NB4 (cell line): ENCODE results near the gene NPAS2.

Experiments used
- DNase-seq: peaks from one replicate; pipeline ENCODE4 v3.0.0; 2010; ENCODE audit warnings: low read depth
- H3K4me3 ChIP-seq: one replicate; pipeline ENCODE4 v1.5.1; 2011; ENCODE audit warnings: mild to moderate bottlenecking, low read depth, low read length, moderate library complexity
- MYC ChIP-seq: IDR thresholded peaks from 2 replicates; pipeline ENCODE4 v1.6.1; 2011; ENCODE audit warnings: low read depth, low read length
- POLR2A ChIP-seq: IDR thresholded peaks from 2 replicates; pipeline ENCODE4 v1.6.1; 2011; ENCODE audit warnings: mild to moderate bottlenecking; ENCODE audit not compliant: insufficient read length; ENCODE audit errors: extremely low read depth
- TF ChIP-seq, protein P1 (sequence below): IDR thresholded peaks from one replicate; pipeline ENCODE4 v1.5.1; 2012; ENCODE audit warnings: low read depth, low read length
- TF ChIP-seq, protein P2 (sequence below): IDR thresholded peaks from 2 replicates; pipeline ENCODE4 v1.6.1; 2011; ENCODE audit warnings: low read depth, low read length

The NPAS2 gene

DNA sequence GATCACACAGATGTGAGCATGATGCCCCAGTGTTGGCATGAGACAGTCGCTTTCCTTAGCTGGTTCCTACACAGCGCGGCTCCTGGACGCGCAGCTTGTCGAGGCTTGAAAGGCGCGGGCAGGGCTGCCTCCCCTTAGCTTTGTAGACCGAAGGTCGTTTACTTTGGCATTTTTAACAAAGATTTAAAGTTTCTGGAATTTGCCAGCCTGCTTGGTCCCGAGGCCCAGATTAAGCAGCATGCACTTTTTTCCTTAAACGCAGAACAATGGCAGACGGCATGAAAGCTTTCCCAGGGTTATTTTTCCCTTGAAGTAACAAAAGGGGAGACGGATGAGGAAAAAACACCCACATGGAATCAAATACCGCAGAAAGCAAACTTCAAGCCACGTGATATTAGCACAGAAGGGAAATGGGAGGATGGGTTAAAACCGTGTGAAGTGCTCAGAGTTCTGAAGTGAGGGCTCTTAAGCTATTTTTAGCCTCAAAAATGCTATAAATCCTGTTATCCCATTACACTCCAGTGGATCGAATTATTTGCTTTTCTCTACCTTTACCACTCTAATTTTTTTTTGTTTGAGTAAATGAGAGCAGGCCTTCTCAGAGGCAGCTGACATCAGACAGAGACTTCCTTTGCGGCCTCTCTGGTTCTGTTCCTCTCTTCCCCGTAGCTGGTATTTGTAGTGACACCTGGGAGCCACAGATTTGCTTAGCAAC lies 55.7 kb downstream of the NPAS2 start:
- TF ChIP-seq POLR2A, result no peak
- TF ChIP-seq, protein P1, sequence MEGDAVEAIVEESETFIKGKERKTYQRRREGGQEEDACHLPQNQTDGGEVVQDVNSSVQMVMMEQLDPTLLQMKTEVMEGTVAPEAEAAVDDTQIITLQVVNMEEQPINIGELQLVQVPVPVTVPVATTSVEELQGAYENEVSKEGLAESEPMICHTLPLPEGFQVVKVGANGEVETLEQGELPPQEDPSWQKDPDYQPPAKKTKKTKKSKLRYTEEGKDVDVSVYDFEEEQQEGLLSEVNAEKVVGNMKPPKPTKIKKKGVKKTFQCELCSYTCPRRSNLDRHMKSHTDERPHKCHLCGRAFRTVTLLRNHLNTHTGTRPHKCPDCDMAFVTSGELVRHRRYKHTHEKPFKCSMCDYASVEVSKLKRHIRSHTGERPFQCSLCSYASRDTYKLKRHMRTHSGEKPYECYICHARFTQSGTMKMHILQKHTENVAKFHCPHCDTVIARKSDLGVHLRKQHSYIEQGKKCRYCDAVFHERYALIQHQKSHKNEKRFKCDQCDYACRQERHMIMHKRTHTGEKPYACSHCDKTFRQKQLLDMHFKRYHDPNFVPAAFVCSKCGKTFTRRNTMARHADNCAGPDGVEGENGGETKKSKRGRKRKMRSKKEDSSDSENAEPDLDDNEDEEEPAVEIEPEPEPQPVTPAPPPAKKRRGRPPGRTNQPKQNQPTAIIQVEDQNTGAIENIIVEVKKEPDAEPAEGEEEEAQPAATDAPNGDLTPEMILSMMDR, result no peak
- TF ChIP-seq MYC, result no peak
- TF ChIP-seq, protein P2, sequence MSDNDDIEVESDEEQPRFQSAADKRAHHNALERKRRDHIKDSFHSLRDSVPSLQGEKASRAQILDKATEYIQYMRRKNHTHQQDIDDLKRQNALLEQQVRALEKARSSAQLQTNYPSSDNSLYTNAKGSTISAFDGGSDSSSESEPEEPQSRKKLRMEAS, result no peak
- no peak for DNase-seq
- no peak overlapping the region for H3K4me3 ChIP-seq

DNA sequence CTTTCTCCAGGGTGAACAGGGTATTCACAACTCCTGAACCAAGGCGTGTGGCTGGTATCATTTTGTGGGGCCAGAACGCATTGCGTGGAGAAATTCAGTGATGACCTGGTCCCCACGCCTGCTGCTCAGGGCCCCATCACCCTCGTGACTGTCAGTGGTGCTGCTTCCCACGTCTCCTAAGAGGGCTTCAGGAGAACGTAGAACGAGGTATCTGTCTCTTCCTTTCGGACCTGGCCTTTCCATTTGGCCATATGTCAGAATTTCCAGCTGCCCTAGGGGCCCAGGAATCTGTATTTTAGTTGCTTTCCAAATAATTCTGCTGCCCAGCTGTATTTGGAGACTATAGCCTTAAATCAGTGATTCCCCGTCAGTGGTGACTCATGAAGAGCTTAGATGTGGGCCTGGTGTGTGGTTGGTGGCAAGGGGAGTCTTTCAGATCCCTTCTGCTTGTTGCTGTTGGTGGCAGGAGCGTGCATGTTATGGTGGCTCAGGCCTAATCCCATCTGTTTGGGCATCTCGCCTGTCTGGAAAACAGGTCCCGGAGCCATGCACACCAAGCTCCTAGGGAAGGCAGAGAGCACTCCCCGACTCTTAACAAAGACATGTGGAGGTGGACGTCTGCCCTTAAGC lies 56.4 kb downstream of the NPAS2 start:
- DNase-seq, result no peak
- no peak for TF ChIP-seq POLR2A
- TF ChIP-seq, protein P2, result no peak
- TF ChIP-seq, protein P1, result no peak
- TF ChIP-seq MYC, result no peak
- H3K4me3 ChIP-seq, result no peak overlapping the region

DNA sequence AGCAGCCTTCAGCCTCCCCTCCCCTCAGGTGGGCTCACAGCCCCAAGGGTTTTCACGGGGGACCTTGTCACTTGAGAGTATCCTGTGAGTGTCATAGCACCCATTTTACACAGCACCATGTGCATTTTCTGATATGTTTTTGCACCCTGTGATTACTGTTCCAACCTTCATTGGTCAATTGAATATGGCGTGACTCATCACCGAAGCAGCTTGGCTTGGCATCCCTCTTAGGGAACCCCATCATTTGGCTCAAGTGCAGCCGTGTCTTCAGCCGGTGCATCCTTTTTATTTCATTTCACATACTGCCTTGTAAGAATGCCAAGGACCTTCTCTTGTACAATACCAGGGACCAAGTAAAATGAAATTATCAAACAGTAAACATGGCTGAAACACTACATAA lies 57.6 kb downstream of the NPAS2 start:
- DNase-seq, result no peak
- H3K4me3 ChIP-seq, result no peak overlapping the region
- TF ChIP-seq MYC, result no peak
- TF ChIP-seq, protein P1, result no peak
- TF ChIP-seq POLR2A, result no peak
- TF ChIP-seq, protein P2, result no peak

DNA sequence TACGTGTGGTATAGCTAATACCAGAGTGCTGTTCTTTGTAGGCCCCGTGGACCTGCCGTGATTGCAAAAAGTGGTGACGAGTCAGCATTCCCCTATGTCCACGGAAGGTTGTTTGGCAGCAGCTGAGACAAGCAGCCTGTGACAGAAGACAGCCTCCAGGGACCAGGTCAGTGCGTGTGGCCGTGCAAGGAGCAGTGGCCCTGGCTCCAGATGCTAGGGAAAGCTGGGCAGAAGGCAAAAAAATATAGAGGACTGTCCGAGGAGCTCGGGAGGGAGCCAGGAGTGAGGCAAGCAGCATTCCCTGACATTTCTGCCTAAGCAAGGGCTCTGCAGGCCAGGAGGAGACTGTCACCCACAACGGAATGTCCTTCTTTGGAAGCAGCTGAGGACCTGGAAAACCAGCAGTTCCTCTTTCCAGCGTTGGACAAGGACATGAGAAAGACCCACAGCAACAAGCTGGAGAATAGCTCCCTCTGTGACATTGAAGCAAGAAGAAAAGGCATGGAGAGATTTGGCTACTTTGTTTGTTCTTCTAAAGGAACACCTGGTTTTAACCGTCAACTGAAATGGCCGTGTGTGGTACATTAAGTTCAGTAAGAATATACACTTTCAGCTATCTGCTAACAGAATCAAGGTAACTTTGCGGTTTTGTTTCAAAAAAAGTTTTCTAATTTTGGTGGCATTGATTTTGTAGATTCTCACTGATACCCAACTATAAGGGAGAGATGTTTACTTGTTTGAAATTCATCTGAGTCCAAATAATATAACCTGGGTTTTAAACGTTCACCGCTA lies 58.3 kb downstream of the NPAS2 start:
- no peak overlapping the region for H3K4me3 ChIP-seq
- TF ChIP-seq, protein P2, result no peak
- TF ChIP-seq POLR2A, result no peak
- TF ChIP-seq MYC, result no peak
- TF ChIP-seq, protein P1, result no peak
- no peak for DNase-seq

DNA sequence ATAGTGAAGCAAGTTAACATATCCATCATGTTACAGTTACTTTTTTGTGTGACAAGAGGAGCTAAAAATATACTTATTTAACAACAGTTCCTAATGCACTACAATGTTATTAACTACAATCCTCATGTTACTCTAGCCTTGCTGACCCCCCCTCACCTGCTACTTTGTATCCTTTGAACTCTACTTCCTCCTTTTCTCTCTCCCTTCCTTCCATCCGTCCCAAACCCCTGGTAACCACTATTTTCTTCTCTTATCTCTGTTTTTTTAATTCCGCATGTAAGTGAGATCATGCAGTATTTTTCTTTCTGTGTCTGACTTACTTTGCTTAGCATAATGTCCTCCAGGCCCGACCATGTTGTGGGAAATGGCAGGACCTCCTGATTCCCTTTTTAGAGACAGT lies 59.4 kb downstream of the NPAS2 start:
- no peak overlapping the region for H3K4me3 ChIP-seq
- no peak for TF ChIP-seq MYC
- no peak for TF ChIP-seq POLR2A
- TF ChIP-seq, protein P1, result no peak
- TF ChIP-seq, protein P2, result no peak
- no peak for DNase-seq
